Midbrain (tissue), 1 donor: ENCODE results near the gene RNF227.
"Not testable (repeated sequence)": the region's sequence is repeated elsewhere in the genome, so short reads cannot be mapped to it uniquely, and the experiment has no call there.

Source experiments
- DNase-seq: peaks from one replicate; lab custom pipeline; 2025; lab: John Stamatoyannopoulos, UW

Gene RNF227

GRCh38 chr17:7864384-7864783 is 51.7 kb downstream of the RNF227 start:
- not testable (repeated sequence) for DNase-seq
